HG03469 (cell line): Measurements from ENCODE around the gene CGN.

Experiments used
- ATAC-seq: cut with Tn5 transposase; IDR thresholded peaks from one replicate; pipeline ENCODE4 v1.9.1; 2021; ENCODE audit warnings: mild to moderate bottlenecking, moderate library complexity, moderate number of reproducible peaks; ENCODE audit not compliant: unreplicated experiment

Gene CGN

GRCh38 chr1:151501474-151501873 is 9.7 kb upstream of the CGN start:
- no peak for ATAC-seq

- ATAC-seq = no peak
Measured at GRCh38 chr1:151502035-151502700, 9.0 kb upstream of the CGN start.

GRCh38 chr1:151502859-151503780 is 8.1 kb upstream of the CGN start:
- ATAC-seq = no peak

GRCh38 chr1:151504252-151504651 is 6.9 kb upstream of the CGN start:
- no peak for ATAC-seq

DNA sequence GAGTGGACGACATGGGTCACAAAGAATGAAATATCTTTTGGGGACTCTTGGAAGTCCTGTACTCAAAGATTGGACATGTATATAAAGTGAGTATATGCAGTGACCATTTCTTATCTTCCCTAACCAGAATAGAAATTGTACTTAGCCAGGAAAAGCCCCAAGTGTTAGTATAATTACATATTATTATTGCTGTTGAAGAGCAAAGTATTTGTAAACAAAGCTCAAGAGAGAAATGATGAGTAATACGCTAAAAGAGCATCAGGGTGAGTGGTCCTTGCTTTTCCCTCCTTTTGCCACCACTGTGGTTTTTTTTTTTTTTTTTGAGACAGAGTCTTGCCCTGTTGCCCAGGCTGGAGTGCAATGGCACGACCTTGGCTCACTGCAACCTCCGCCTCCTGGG is 6.4 kb upstream of the CGN start:
- ATAC-seq = no peak

- ATAC-seq = no peak
Measured at GRCh38 chr1:151508833-151509232, 2.4 kb upstream of the CGN start.

- no peak for ATAC-seq
Measured at GRCh38 chr1:151509350-151510019, 1.7 kb upstream of the CGN start.

DNA sequence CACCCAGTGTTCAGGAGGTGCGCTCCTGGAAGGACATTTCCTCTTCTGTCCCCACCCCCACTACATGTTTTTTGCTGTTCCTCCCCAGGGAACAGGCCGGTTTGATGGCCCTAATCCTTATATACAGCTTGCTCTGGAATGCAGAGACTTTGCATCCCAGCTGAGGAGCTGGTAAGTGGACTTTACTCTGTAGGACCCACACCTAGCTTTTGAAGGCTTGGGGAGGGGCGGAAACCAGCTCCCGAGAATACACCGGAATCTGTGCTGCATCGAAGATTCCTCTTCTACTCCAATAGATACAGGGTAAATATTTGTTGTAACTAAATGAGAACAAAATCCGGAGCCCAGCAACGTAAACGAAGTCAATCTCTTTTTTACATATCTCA is 1.2 kb upstream of the CGN start:
- ATAC-seq = no peak

DNA sequence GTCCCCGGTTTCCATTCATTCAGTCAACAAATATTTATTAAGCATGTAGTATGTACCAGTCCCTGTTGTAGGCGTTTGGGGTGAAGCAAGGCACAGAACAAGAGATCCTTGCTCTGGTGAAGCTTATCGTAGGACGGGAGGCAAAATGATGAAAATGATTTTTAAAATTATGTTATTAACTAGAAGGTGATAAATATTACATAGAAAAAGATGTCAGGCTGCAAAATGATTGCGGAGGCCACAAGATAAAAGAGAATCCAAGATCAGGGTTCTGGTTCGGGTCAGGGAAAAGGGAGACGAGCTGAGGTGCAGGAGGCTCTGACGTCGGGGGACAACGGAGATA is 602 bp upstream of the CGN start:
- ATAC-seq = no peak

GRCh38 chr1:151511636-151512215 is 539 bp downstream of the CGN start:
- ATAC-seq = no peak

DNA sequence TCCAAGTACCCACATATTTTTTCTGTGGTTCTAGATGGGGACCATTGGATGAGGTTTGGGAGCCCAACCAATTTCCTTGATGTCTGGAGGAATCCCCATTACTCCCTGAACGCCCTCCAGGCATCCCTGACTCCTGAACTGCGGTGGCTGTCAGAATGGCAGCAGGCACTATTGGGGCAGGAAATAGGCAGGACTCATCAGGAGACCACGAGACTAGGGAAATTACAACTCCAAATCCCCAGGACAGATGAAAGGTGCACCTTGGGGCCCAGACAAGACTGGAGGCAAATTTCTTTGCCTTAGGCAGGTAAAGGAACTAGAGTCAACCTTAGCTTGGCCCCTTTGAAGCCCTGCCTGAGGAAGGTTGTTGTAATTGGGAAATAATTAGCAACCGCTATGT is 1.1 kb downstream of the CGN start:
- ATAC-seq = no peak

DNA sequence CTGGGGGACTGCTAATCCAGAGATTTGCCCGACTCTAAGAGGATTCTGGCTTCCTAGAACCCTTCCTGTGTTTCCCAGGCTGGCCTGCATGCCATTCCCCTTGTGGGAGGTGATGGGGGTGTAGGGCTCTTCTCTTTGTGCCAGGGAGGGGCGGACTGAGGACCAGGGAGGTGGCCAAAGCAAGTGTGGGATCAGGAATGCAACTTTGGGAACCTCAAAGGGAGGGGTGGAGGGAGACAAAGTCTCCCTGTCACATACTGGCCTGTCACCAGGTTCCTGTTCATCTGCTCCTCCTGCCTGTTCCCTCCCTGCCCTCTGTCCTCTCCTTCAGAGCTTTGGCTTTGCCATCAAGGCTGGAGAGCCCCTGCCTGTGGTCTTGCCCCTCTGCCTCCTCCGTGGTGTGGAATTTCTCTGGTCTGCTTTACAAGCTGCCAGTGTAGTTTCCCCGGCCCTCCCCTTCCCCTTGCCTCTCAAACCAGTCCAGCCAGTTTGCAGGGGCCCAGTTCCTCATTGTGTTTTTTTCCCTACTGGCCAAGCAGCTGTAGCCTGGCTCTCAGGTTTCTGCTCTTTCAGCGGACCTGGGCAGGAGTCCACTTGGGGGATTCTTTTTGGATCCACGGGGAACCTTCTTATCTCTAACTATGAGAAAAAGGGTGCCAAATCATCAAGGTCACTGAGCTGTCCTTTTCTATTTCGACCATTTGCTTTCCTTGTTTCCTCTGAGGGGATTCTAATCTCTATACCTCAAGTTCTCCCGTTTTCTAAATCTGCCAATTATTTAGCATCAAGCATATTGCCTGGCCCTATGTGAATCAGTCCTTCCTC is 1.8 kb downstream of the CGN start:
- no peak for ATAC-seq

DNA sequence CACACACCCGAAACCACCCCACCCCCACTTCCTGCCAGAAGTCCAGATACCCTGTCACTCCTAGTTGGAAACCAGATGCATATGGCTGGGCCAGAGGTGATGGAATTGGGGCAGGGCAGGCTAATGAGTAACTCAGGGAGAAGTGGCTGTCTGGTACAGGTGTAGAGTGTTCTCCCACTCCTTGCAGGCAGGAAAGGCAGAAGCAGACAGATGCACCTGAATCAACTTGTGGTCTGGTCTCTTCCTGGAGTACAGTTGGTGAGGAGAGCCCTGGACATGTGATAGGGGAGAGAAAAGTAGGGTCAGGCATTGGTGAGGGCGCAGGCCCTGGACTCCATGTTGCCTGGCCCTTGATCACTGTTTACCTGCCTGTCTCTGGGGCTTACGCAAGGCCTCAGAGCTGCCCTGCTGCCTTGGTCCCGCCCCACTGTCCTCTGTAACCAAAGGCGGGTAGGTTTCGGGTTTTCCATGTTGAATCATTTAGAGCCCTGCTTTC is 2.5 kb downstream of the CGN start:
- ATAC-seq = no peak

GRCh38 chr1:151514366-151514765 is 3.2 kb downstream of the CGN start:
- no peak for ATAC-seq

- no peak for ATAC-seq
Measured at GRCh38 chr1:151515265-151515664, 4.1 kb downstream of the CGN start.

DNA sequence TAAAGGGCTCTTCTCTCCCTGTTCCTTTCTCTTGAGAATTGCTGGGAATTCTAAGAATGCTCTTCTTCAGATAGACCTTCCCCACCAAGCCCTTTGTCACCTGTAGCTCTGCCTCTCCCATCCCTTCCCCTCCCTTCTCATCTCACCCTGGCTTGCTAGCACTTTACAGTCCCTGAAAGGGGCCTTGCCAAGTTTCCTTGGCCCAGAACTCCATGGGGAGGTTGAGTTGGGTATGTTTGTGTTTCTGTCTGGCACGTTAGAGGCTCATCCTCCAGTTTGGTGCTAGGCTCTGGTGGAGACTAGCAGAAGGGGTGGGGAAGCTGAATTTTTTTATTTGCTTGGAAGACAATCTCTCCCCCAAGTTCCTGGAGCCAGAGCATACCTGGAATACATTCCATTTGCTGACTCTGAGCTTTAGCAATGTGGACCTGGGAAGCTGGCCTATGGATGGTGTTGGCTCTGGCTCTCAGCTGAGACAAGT is 4.9 kb downstream of the CGN start:
- no peak for ATAC-seq

- ATAC-seq = no peak
Measured at GRCh38 chr1:151518431-151518830, 7.2 kb downstream of the CGN start.

GRCh38 chr1:151518936-151519335 is 7.7 kb downstream of the CGN start:
- ATAC-seq = no peak

GRCh38 chr1:151519667-151520066 is 8.5 kb downstream of the CGN start:
- no peak for ATAC-seq

GRCh38 chr1:151520359-151520758 is 9.2 kb downstream of the CGN start:
- ATAC-seq = no peak
